ENCODE results near the gene ASCC1.

The ASCC1 gene

GRCh38 chr10:72049969-72050781 is 165.9 kb downstream of the ASCC1 start:
- ATAC-seq (replicated peaks; ENCODE audit: extremely low read depth, poor library complexity, severe bottlenecking), result no peak
- Mint-ChIP-seq H3K4me3 (no peak overlapping the region), H3K36me3 (ENCODE audit: insufficient read depth) (peaks cover 5% of the 10 kb centered on the region), H3K27ac (ENCODE audit: low read depth) (no peak overlapping the region), H3K9me3 (no peaks in the 10 kb centered on the region), H3K27me3 (no peaks in the 10 kb centered on the region), H3K4me1 (peaks cover 13% of the 10 kb centered on the region)
- no peak for DNase-seq (ENCODE audit: low spot score in 2 of 2)

DNA sequence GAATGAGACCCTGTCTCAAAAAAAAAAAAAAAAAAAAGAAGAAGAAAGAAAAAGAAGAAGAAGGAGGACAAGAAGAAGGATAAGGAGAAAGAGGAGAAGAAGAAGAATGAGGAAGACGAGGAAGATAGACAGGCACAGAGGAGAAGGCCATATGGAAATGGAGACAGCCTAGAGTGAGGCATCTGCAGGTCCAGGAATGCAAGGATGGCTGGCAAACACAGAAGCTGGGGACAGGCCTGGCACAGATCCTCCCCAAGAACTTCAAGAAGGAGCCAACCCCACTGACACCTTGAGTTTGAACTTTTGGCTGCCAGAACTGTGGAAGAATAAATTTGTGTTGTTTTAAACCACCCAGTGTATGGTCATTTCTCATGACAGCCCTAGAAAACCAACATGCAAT is 166.6 kb downstream of the ASCC1 start:
- no peak overlapping the region for H3K27ac Mint-ChIP-seq (ENCODE audit: low read depth)
- no peak for DNase-seq (ENCODE audit: low spot score in 2 of 2)
- no peaks in the 10 kb centered on the region for H3K27me3 Mint-ChIP-seq

GRCh38 chr10:72048450-72049124 is 167.5 kb downstream of the ASCC1 start:
- DNase-seq (ENCODE audit: low spot score in 2 of 2) (peak; percentile 74 to 79), ATAC-seq (replicated peaks; ENCODE audit: extremely low read depth, poor library complexity, severe bottlenecking) (peak; percentile 90)
- Mint-ChIP-seq H3K4me1 (peaks cover 9% of the 10 kb centered on the region), H3K27me3 (no peaks in the 10 kb centered on the region), H3K4me3 (no peak overlapping the region), H3K27ac (ENCODE audit: low read depth) (no peak overlapping the region), H3K9me3 (no peaks in the 10 kb centered on the region), H3K36me3 (ENCODE audit: insufficient read depth) (peaks cover 5% of the 10 kb centered on the region)

More for the DNA sequence above, 166.6 kb downstream of the ASCC1 start:
- no peak overlapping the region for H3K4me3 Mint-ChIP-seq
- H3K9me3 Mint-ChIP-seq, result no peaks in the 10 kb centered on the region
- H3K36me3 Mint-ChIP-seq (ENCODE audit: insufficient read depth), result peaks cover 5% of the 10 kb centered on the region
- ATAC-seq (replicated peaks; ENCODE audit: extremely low read depth, poor library complexity, severe bottlenecking), result no peak
- peaks cover 9% of the 10 kb centered on the region for H3K4me1 Mint-ChIP-seq
